CD4-positive, alpha-beta T cell treated with Interleukin-4 for 4 hours (primary cell): ENCODE results near the gene DAD1.

Source experiments
- DNase-seq: peaks from one replicate; pipeline ENCODE4 v3.0.0-alpha.2; 2020

Gene DAD1

GRCh38 chr14:22598099-22598895, 9.3 kb upstream of the DAD1 start, which contains the start of gene ABHD4:
Gene ABHD4 (plus strand): TSS chr14:22598300. CDS start chr14:22598307, 7 bp downstream.
- DNase-seq: peak; percentile 49

- no peak for DNase-seq
These were observed 8.7 kb upstream of the DAD1 start for GRCh38 chr14:22597771-22598098.

- DNase-seq: no peak
These were observed 8.2 kb upstream of the DAD1 start for GRCh38 chr14:22597265-22597664.

- no peak for DNase-seq
These were observed 7.4 kb upstream of the DAD1 start for GRCh38 chr14:22596354-22596879.

GRCh38 chr14:22594156-22594716, 5.2 kb upstream of the DAD1 start:
- no peak for DNase-seq

- DNase-seq: no peak
These were observed 4.6 kb upstream of the DAD1 start for GRCh38 chr14:22593601-22594000.

GRCh38 chr14:22593189-22593588, 4.2 kb upstream of the DAD1 start:
- DNase-seq: no peak

GRCh38 chr14:22588526-22589095, 413 bp downstream of the DAD1 start:
- DNase-seq: peak; percentile 72

- peak; percentile 38 for DNase-seq
These were observed 1.2 kb downstream of the DAD1 start for GRCh38 chr14:22587677-22588422.

- no peak for DNase-seq
These were observed 1.8 kb downstream of the DAD1 start for GRCh38 chr14:22587247-22587646.

GRCh38 chr14:22583994-22584393, 5.0 kb downstream of the DAD1 start:
- DNase-seq: no peak

GRCh38 chr14:22580625-22581024, 8.4 kb downstream of the DAD1 start:
- no peak for DNase-seq

- DNase-seq: no peak
These were observed 9.1 kb downstream of the DAD1 start for GRCh38 chr14:22579881-22580280.

GRCh38 chr14:22579236-22579635, 9.8 kb downstream of the DAD1 start:
- DNase-seq: no peak

- no peak for DNase-seq
These were observed 11.6 kb downstream of the DAD1 start for GRCh38 chr14:22577334-22577908.

- no peak for DNase-seq
These were observed 15.2 kb downstream of the DAD1 start for GRCh38 chr14:22573804-22574203.

- DNase-seq: no peak
These were observed 16.4 kb downstream of the DAD1 start for GRCh38 chr14:22572562-22573058.

- DNase-seq: peak; percentile 98
These were observed 18.7 kb downstream of the DAD1 start for GRCh38 chr14:22570132-22570949.

GRCh38 chr14:22569737-22570131, 19.3 kb downstream of the DAD1 start:
- DNase-seq: no peak

GRCh38 chr14:22569106-22569736, 19.8 kb downstream of the DAD1 start:
- no peak for DNase-seq

- no peak for DNase-seq
These were observed 21.6 kb downstream of the DAD1 start for GRCh38 chr14:22567437-22567836.
